Ovary (tissue), 9 donors: ENCODE results near the gene MYH7B. TPM values are rescaled to one million over a fixed set of nuclear protein-coding genes. Genes with fewer than 3 reads are reported as not detected.

Source experiments
- DNase-seq, 5 donors: peaks; one replicate each; pipeline ENCODE4 v3.0.0-alpha.2; 2019 to 2020
- H3K27ac ChIP-seq, 2 donors: fragments of 200-600 bp; one replicate each; pipeline versions ENCODE4 v1.5.1 to v1.8.0; 2019 to 2022
- H3K27me3 ChIP-seq: fragments of 200-600 bp; one replicate; pipeline ENCODE4 v1.8.0; 2022
- H3K36me3 ChIP-seq: fragments of 200-600 bp; sonication (generic); one replicate; pipeline ENCODE4 v1.5.1; 2019
- H3K4me1 ChIP-seq: one replicate; pipeline ENCODE4 v1.8.1; 2013; ENCODE audit warnings: mild to moderate bottlenecking, moderate library complexity; ENCODE audit not compliant: insufficient read depth
- H3K4me3 ChIP-seq: fragments of 200-600 bp; sonication (generic); one replicate; pipeline ENCODE4 v1.5.1; 2017
- H3K9me3 ChIP-seq, 2 donors: fragments of 200-600 bp in 1 of 2; sonication (generic) in 1 of 2; one replicate each; pipeline versions ENCODE4 v1.5.1 to v1.8.1; 2013 to 2019; ENCODE audit warnings: mild to moderate bottlenecking in 1 of 2, moderate library complexity in 1 of 2
- EP300 ChIP-seq: sonication (generic); formaldehyde crosslinking; IDR thresholded peaks from one replicate; pipeline ENCODE4 v1.6.1; 2017; ENCODE audit warnings: antibody characterized with exemption
- POLR2A ChIP-seq: fragments of 450-650 bp; IDR thresholded peaks from one replicate; pipeline ENCODE4 v1.6.1; 2017; ENCODE audit warnings: antibody characterized with exemption, mild to moderate bottlenecking, moderate library complexity
- WGBS, 3 donors: extraction: QIAGEN DNeasy Blood & Tissue Kit in 1 of 3; methylation state at CpG; one replicate each; pipeline versions ENCODE4 v1.1.5 to v1.1.7; 2013 to 2017; 5-methylcytosine and 5-hydroxymethylcytosine counted together
- intact Hi-C, 4 donors: fragments of 100-400 bp; cut with DNase I; formaldehyde crosslinking; loops; one replicate each; pipeline versions ENCODE4 v1.11.0 to v1.15.1; 2022 to 2023
- polyA plus RNA-seq, 2 donors: library from polyadenylated mRNA; stranded (reverse); fragments of 200-250 nt in 1 of 2; fragments of 350-450 nt in 1 of 2; fragmentation: Illumina TruSeq in 1 of 2; extraction: RNeasy Lipid Tissue Mini Kit (QIAGEN cat#74804) in 1 of 2; gene quantifications; one replicate each; pipeline ENCODE4 v1.2.3, GENCODE V29; 2013 to 2014
- total RNA-seq, 7 donors: library from RNA; depleted of rRNA in 2 of 7; stranded (reverse); fragments of >200 nt in 2 of 7; fragmentation: NEBNext Ultra II Directional in 3 of 7; extraction: Animal tissue kit (Norgen Biotek cat#: 25700) in 3 of 7; gene quantifications; one replicate each; pipeline versions ENCODE4 v1.1.0 to v1.2.4, GENCODE V29; 2016 to 2023
- TF ChIP-seq, protein P1 (sequence below), 3 donors: fragments of 450-650 bp in 2 of 3; fragments of 200-600 bp in 1 of 3; IDR thresholded peaks; one replicate each; pipeline versions ENCODE4 v1.5.1 to v1.8.0; 2016 to 2022; ENCODE audit warnings: antibody characterized with exemption in 3 of 3, mild to moderate bottlenecking in 1 of 3
- donor health status: DM: no; HTN: no; CAD: no; lungs with moderate emphysema.
- donor health status: DM: no; HTN: no; CAD: no.
- donor health status: Bipolar disorder and iron deficiency.
- donor health status: DM: yes; HTN: yes; CAD: no.
- donor health status: DM: no; HTN: no; CAD: no.
- donor health status: DM: yes; HTN: yes; CAD: no.

The MYH7B gene
- total and polyA plus RNA-seq, 9 donors, result 0.30 to 2.6 (median 1.1) TPM

DNA sequence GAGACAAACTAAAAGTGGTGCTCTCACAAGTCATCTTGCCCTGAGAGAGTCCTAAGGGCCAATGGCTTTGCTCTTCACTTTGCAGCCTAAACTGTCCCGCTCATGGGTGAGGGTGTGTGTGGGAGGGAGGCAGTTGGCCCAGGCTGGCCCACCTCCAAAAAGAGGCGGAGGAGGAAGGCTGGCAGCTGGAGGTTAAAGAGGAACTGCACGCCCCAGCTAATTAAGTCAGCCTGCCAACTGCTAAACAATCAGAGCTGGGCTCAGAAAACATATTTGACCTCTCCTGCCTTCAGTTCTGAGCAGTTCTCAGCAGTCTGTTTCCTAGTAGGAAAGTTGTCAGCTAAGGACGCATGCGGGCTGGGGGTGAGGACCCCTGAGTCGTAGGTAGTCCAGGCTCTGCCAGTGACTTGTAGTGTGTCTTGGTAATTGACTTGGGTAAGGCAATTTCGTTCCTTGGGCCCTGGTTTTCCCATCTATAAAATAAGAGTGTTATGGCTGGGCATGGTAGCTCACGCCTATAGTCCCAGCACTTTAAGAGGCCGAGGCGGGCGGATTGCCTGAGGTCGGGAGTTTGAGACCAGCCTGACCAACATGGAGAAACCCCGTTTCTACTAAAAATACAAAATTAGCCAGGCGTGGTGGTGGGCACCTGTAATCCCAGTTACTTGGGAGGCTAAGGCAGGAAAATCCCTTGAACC is 17.1 kb upstream of the MYH7B start:
- Histone ChIP-seq H3K27me3 (no peaks in the 10 kb centered on the region), H3K27ac (no peak overlapping the region), H3K9me3 (no peaks in the 10 kb centered on the region), H3K36me3 (no peaks in the 10 kb centered on the region), H3K4me1 (peaks cover 3% of the 10 kb centered on the region), H3K4me3 (no peak overlapping the region)
- TF ChIP-seq EP300, result no peak
- TF ChIP-seq, protein P1, sequence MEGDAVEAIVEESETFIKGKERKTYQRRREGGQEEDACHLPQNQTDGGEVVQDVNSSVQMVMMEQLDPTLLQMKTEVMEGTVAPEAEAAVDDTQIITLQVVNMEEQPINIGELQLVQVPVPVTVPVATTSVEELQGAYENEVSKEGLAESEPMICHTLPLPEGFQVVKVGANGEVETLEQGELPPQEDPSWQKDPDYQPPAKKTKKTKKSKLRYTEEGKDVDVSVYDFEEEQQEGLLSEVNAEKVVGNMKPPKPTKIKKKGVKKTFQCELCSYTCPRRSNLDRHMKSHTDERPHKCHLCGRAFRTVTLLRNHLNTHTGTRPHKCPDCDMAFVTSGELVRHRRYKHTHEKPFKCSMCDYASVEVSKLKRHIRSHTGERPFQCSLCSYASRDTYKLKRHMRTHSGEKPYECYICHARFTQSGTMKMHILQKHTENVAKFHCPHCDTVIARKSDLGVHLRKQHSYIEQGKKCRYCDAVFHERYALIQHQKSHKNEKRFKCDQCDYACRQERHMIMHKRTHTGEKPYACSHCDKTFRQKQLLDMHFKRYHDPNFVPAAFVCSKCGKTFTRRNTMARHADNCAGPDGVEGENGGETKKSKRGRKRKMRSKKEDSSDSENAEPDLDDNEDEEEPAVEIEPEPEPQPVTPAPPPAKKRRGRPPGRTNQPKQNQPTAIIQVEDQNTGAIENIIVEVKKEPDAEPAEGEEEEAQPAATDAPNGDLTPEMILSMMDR (IDR thresholded peaks at IDR 0.05), result no peak
- TF ChIP-seq POLR2A, result no peak
- intact Hi-C loops, result no loop called here
- WGBS, 3 donors, result 67 to 76% (median 68%) methylated on average over 14 of the region's 14 CpGs
- peak in 1 of 5 donors; percentile 47 for DNase-seq

DNA sequence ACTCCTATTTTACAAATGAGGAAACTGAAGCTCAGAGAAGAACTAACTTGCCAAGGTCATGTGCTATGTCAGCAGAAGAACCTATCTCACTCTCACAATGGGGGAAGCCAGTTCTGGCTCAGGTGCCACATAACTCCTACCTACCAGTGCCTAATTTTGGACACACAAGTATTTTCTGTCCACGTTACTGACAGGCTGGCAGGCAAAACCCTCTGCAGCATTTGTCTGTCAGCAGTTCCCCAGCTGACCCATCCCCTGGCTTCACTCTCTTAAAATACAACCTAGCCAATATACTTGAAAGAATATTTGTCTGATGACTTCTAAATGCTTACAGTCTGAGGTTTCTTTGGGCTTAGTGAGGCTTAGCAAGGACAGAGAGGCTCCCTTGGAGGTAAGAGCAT is 15.6 kb upstream of the MYH7B start:
- WGBS, 3 donors, result 94 to 95% (median 94%) methylated on average over 1 of the region's 1 CpG

DNA sequence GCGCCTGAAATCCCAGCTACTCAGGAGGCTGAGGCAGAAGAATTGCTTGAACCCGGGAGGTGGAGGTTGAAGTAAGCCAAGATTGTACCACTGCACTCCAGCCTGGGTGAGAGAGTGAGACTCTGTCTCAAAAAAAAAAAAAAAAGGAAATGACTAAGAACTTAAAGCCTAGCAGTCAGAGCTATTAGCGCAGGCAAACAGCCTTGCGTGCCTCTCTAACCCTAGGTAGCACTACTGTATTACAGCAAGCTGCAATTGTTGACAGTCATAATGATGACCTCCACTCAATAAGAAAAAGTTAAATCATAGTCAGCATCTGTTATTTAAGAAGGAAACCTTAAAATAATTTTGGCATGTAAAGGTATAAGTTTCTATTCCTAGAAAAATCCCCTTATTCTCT is 14.4 kb upstream of the MYH7B start:
- no peak for DNase-seq
- 92 to 96% (median 96%) methylated on average over 4 of the region's 4 CpGs for WGBS, 3 donors
- H3K36me3 ChIP-seq, result no peaks in the 10 kb centered on the region

More for the DNA sequence above, 15.6 kb upstream of the MYH7B start:
- Histone ChIP-seq H3K4me1 (peaks cover 3% of the 10 kb centered on the region), H3K27ac (no peak overlapping the region), H3K27me3 (no peaks in the 10 kb centered on the region), H3K36me3 (no peaks in the 10 kb centered on the region), H3K4me3 (no peak overlapping the region), H3K9me3 (no peaks in the 10 kb centered on the region)
- DNase-seq, result no peak
- TF ChIP-seq POLR2A, result no peak
- TF ChIP-seq EP300, result no peak
- TF ChIP-seq, protein P1 (IDR thresholded peaks at IDR 0.05), result no peak
- intact Hi-C loops, result no loop called here

DNA sequence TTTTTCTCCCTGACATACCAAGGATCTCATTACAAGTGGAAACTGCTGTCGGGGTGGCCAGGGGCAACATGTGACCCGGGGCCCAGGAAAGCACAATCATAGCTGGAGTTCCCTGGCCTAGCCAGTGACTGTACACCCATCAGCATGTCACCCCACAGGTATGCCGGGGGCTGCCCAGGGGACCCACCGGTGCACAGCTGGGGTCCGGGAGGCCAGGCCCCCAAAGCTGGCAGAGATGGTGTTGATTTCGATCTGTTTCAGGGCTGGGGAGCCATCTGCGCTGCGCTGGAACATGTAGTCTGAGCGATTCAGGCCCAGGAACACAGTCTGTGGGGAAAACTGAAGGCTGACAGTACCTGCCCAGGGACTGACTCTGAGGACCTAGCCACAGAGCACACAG is 13.4 kb upstream of the MYH7B start:
- Histone ChIP-seq H3K36me3 (no peaks in the 10 kb centered on the region), H3K4me1 (peaks cover 3% of the 10 kb centered on the region), H3K9me3 (no peaks in the 10 kb centered on the region), H3K27me3 (no peaks in the 10 kb centered on the region), H3K27ac (no peak overlapping the region), H3K4me3 (no peak overlapping the region)
- no peak for TF ChIP-seq EP300
- TF ChIP-seq, protein P1 (IDR thresholded peaks at IDR 0.05), result no peak
- TF ChIP-seq POLR2A, result no peak
- no peak for DNase-seq
- 95 to 99% (median 96%) methylated on average over 9 of the region's 9 CpGs for WGBS, 3 donors
- intact Hi-C loops, result no loop called here

More for the DNA sequence above, 14.4 kb upstream of the MYH7B start:
- intact Hi-C loops, result no loop called here
- H3K27ac ChIP-seq, result no peak overlapping the region
- no peaks in the 10 kb centered on the region for H3K27me3 ChIP-seq
- H3K4me3 ChIP-seq, result no peak overlapping the region
- H3K4me1 ChIP-seq, result peaks cover 3% of the 10 kb centered on the region
- no peak for TF ChIP-seq EP300
- TF ChIP-seq POLR2A, result no peak
- TF ChIP-seq, protein P1 (IDR thresholded peaks at IDR 0.05), result no peak
- H3K9me3 ChIP-seq, result no peaks in the 10 kb centered on the region
